HepG2 (cell line): Measurements from ENCODE around the gene ANP32D. TPM values are rescaled to one million over a fixed set of nuclear protein-coding genes. Genes with fewer than 3 reads are reported as not detected.

Source experiments
- ATAC-seq: fragments of 200-7000 bp; cut with Tn5 transposase; 3 replicates; pipeline ENCODE4 v1.9.1; 2020; ENCODE audit warnings: mild to moderate bottlenecking, moderate library complexity
- BruUV-seq: library from RNA; stranded (reverse); fragments of 400-500 nt; replicated peaks from 2 replicates; lab custom pipeline; 2021; lab: Mats Ljungman, UMichigan
- CTCF ChIA-PET: fragments of 300-600 bp; formaldehyde crosslinking; extraction: SDS; loops from one replicate; lab custom pipeline; 2021; ENCODE audit warnings: low total read pairs, inconsistent platforms, low intra/inter-chr PET ratio; lab: Yijun Ruan, JAX
- POLR2A ChIA-PET: fragments of 350-600 bp; sonication (Branson Sonifier 250); formaldehyde crosslinking; loops from one replicate; lab custom pipeline; 2020; ENCODE audit warnings: antibody characterized with exemption, inconsistent platforms; lab: Yijun Ruan, JAX
- DNase-seq: peaks from one replicate; pipeline ENCODE4 v3.0.0-alpha.2; 2015; ENCODE audit warnings: low spot score
- FAIRE-seq: peaks from 3 replicates; lab custom pipeline; 2011; peaks lifted over from hg19 to GRCh38; lab: Jason Lieb, UNC
- H2AFZ ChIP-seq: one replicate; pipeline ENCODE4 v1.6.1; 2011; ENCODE audit warnings: low read length, inconsistent platforms
- H3K27ac ChIP-seq: fragments of 300-600 bp; 3 replicates; pipeline ENCODE4 v1.8.0; 2011; ENCODE audit warnings: mixed run types, mild to moderate bottlenecking, mixed read lengths, low read length, inconsistent platforms; ENCODE audit not compliant: insufficient read depth; ENCODE audit errors: extremely low read length
- H3K27me3 ChIP-seq, 2 experiments: fragments of 200-600 bp in 1 of 2; 2 replicates in 1 of 2; 3 replicates in 1 of 2; pipeline versions ENCODE4 v1.6.0 to v1.8.0; 2011; ENCODE audit warnings: low read length in 2 of 2, mild to moderate bottlenecking in 2 of 2, moderate library complexity in 2 of 2, inconsistent platforms in 1 of 2; ENCODE audit not compliant: insufficient read depth in 2 of 2, control insufficient read depth in 1 of 2
- H3K36me3 ChIP-seq, 2 experiments: fragments of 200-600 bp in 1 of 2; replicated peaks in 1 of 2; 2 replicates in 1 of 2; 3 replicates in 1 of 2; pipeline versions ENCODE4 v1.5.1 to v1.8.0; 2011; ENCODE audit warnings: low read length in 2 of 2, inconsistent platforms in 1 of 2; ENCODE audit not compliant: insufficient read depth in 2 of 2, control insufficient read depth in 1 of 2
- H3K4me1 ChIP-seq: 2 replicates; pipeline ENCODE4 v1.5.1; 2012; ENCODE audit warnings: low read length, inconsistent platforms; ENCODE audit not compliant: insufficient read depth
- H3K4me2 ChIP-seq: 2 replicates; pipeline ENCODE4 v1.6.0; 2011; ENCODE audit warnings: low read depth, low read length, inconsistent platforms
- H3K4me3 ChIP-seq, 3 experiments: fragments of 200-600 bp in 1 of 3; sonication (generic), shearing (Covaris generic) in 1 of 3; replicated peaks in 1 of 3; 2 replicates each; pipeline ENCODE4 v1.5.1; 2011 to 2016; ENCODE audit warnings: low read length in 3 of 3, inconsistent platforms in 2 of 3, low read depth in 2 of 3, mild to moderate bottlenecking in 2 of 3, control low read depth in 1 of 3, mixed read lengths in 1 of 3; ENCODE audit not compliant: insufficient read depth in 1 of 3
- H3K79me2 ChIP-seq: one replicate; pipeline ENCODE4 v1.6.1; 2011; ENCODE audit warnings: low read length, inconsistent platforms; ENCODE audit not compliant: insufficient read depth
- H3K9ac ChIP-seq: 2 replicates; pipeline ENCODE4 v1.6.0; 2011; ENCODE audit warnings: mild to moderate bottlenecking, low read depth, low read length, inconsistent platforms; ENCODE audit not compliant: insufficient read depth
- H3K9me3 ChIP-seq: 2 replicates; pipeline ENCODE4 v1.5.1; 2012; ENCODE audit warnings: mild to moderate bottlenecking, low read length
- H4K20me1 ChIP-seq: 2 replicates; pipeline ENCODE4 v1.6.0; 2011; ENCODE audit warnings: inconsistent platforms, mild to moderate bottlenecking, low read length, moderate library complexity; ENCODE audit not compliant: insufficient read depth
- CBFB ChIP-seq: sonication (generic); formaldehyde crosslinking; IDR thresholded peaks from 2 replicates; pipeline ENCODE4 v1.4.0; 2020; ENCODE audit warnings: missing genetic modification reagents
- GTF2F1 ChIP-seq: fragments of 150-350 bp; IDR thresholded peaks from 2 replicates; pipeline ENCODE4 v1.6.1; 2014; ENCODE audit warnings: low read length
- IKZF4 ChIP-seq: sonication (generic); formaldehyde crosslinking; IDR thresholded peaks from 2 replicates; pipeline ENCODE4 v1.5.1; 2020; ENCODE audit warnings: borderline replicate concordance, mild to moderate bottlenecking, low read depth, missing genetic modification reagents; ENCODE audit errors: not compliant biosample characterization
- ISL2 ChIP-seq: sonication (generic); formaldehyde crosslinking; IDR thresholded peaks from 2 replicates; pipeline ENCODE4 v1.5.0; 2020; ENCODE audit warnings: missing genetic modification reagents
- MED1 ChIP-seq: sonication (generic); formaldehyde crosslinking; IDR thresholded peaks from 2 replicates; pipeline ENCODE4 v1.4.0; 2020; ENCODE audit warnings: missing genetic modification reagents
- RARG ChIP-seq: sonication (generic); formaldehyde crosslinking; IDR thresholded peaks from 2 replicates; pipeline ENCODE4 v1.4.0; 2020; ENCODE audit warnings: low read depth, mild to moderate bottlenecking, missing genetic modification reagents
- XBP1 ChIP-seq: sonication (generic); formaldehyde crosslinking; IDR thresholded peaks from 2 replicates; pipeline ENCODE4 v1.5.0; 2020; ENCODE audit warnings: missing genetic modification reagents
- YY1 ChIP-seq: IDR thresholded peaks from 2 replicates; pipeline ENCODE4 v1.6.1; 2011; ENCODE audit warnings: low read length, low read depth, moderate library complexity, mild to moderate bottlenecking; ENCODE audit not compliant: insufficient read depth, insufficient replicate concordance
- ZBTB1 ChIP-seq: sonication (generic); formaldehyde crosslinking; IDR thresholded peaks from 2 replicates; pipeline ENCODE4 v1.4.0; 2020; ENCODE audit warnings: missing genetic modification reagents, borderline replicate concordance
- ZBTB21 ChIP-seq: sonication (generic); formaldehyde crosslinking; IDR thresholded peaks from 2 replicates; pipeline ENCODE4 v1.4.0; 2020; ENCODE audit warnings: missing genetic modification reagents
- ZBTB42 ChIP-seq: sonication (generic); formaldehyde crosslinking; IDR thresholded peaks from 2 replicates; pipeline ENCODE4 v1.5.0; 2020; ENCODE audit warnings: mild to moderate bottlenecking, missing genetic modification reagents
- ZFY ChIP-seq: sonication (generic); formaldehyde crosslinking; IDR thresholded peaks from 2 replicates; pipeline ENCODE4 v1.4.0; 2020; ENCODE audit warnings: missing genetic modification reagents
- ZNF577 ChIP-seq: sonication (generic); formaldehyde crosslinking; IDR thresholded peaks from 2 replicates; pipeline ENCODE4 v1.4.0; 2020; ENCODE audit warnings: mild to moderate bottlenecking, low read depth, missing genetic modification reagents, borderline replicate concordance
- WGBS: methylation state at CpG from one replicate; pipeline ENCODE4 v1.1.6; 2017; ENCODE audit warnings: low lambda C conversion rate; 5-methylcytosine and 5-hydroxymethylcytosine counted together
- in situ Hi-C: cut with HindIII; loops from 2 replicates; pipeline ENCODE4 v1.10.0; 2017; ENCODE audit warnings: low pct_unique_long_range_greater_than_20kb; ENCODE audit not compliant: extremely low pct_ligation_motif_present
- intact Hi-C: fragments of 100-400 bp; cut with micrococcal nuclease; formaldehyde crosslinking; loops from one replicate; pipeline ENCODE4 v1.10.0; 2022; ENCODE audit not compliant: unreplicated experiment
- polyA plus RNA-seq, 8 experiments: library from polyadenylated mRNA; depleted of rRNA in 3 of 8; stranded (reverse) in 7 of 8; unstranded in 1 of 8; fragments of >200 nt; fragmentation: Illumina TruSeq in 4 of 8; extraction: Trizol in 4 of 8; gene quantifications; 2 replicates each; pipeline versions ENCODE4 v1.2.1 to v1.2.3, GENCODE V29; 2011 to 2016; ENCODE audit warnings: low read depth in 4 of 8, missing spikeins in 1 of 8, mixed read lengths in 1 of 8; ENCODE audit not compliant: insufficient read depth in 1 of 8
- total RNA-seq, 5 experiments: library from RNA; depleted of rRNA; stranded (reverse); fragments of >200 nt; fragmentation: Illumina TruSeq; extraction: Trizol; gene quantifications; 2 replicates each; pipeline ENCODE4 v1.2.3, GENCODE V29; 2016; ENCODE audit warnings: low read depth in 1 of 5
- TF ChIP-seq, protein P1 (sequence below): sonication (generic); formaldehyde crosslinking; IDR thresholded peaks from 2 replicates; pipeline ENCODE4 v1.4.0; 2020; ENCODE audit warnings: missing genetic modification reagents

ANP32D gene
- total and polyA plus RNA-seq, 2 of the 13 experiments (the other 11 are each of a cell fraction or from before 2014, with no cell fraction given) = not detected

DNA sequence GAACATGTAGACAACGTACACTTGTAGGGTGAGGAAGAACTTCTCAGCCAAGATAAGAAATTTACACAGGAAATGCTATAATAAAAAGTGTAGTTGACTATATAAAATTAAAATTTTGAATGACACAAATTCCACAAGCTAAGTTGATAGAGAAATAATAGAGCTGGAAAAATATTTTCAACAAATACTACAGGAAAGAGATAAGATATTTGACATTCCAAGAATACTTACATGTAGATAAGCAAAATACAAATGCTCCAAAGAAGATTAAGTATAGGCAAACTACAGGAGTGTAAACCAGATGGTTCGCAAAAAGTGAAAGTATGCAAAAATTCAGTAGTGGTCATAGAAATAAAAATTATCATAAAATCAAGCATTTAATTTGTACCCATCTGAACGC lies 49.2 kb upstream of the ANP32D start:
- TF ChIP-seq, protein P1, sequence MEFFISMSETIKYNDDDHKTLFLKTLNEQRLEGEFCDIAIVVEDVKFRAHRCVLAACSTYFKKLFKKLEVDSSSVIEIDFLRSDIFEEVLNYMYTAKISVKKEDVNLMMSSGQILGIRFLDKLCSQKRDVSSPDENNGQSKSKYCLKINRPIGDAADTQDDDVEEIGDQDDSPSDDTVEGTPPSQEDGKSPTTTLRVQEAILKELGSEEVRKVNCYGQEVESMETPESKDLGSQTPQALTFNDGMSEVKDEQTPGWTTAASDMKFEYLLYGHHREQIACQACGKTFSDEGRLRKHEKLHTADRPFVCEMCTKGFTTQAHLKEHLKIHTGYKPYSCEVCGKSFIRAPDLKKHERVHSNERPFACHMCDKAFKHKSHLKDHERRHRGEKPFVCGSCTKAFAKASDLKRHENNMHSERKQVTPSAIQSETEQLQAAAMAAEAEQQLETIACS (CRISPR knock-in tag) = no peak
- no peak for TF ChIP-seq RARG
- no peak for TF ChIP-seq CBFB (CRISPR knock-in tag)
- no peak for TF ChIP-seq XBP1
- no peak for TF ChIP-seq IKZF4
- TF ChIP-seq ISL2 (CRISPR knock-in tag) = no peak
- no peak for TF ChIP-seq GTF2F1
- no peak for TF ChIP-seq ZBTB42 (CRISPR knock-in tag)
- no peak for TF ChIP-seq ZNF577
- no peak for TF ChIP-seq YY1
- no peak for TF ChIP-seq ZBTB21 (CRISPR knock-in tag)
- no peak for TF ChIP-seq ZBTB1 (CRISPR knock-in tag)
- TF ChIP-seq MED1 (CRISPR knock-in tag) = no peak
- TF ChIP-seq ZFY = no peak
- Histone ChIP-seq H3K4me2 (no peak overlapping the region), H3K4me3 (no peak overlapping the region), H3K4me1 (no peaks in the 10 kb centered on the region), H2AFZ (no peak overlapping the region), H4K20me1 (no peaks in the 10 kb centered on the region), H3K9me3 (no peaks in the 10 kb centered on the region), H3K9ac (no peak overlapping the region), H3K27me3 (no peaks in the 10 kb centered on the region), H3K79me2 (no peaks in the 10 kb centered on the region), H3K27ac (no peak overlapping the region), H3K36me3 (no peaks in the 10 kb centered on the region)
- WGBS = 4% methylated on average over 3 of the region's 3 CpGs
- POLR2A ChIA-PET = no interaction called here
- intact Hi-C loops = no loop called here
- in situ Hi-C loops = no loop called here
- no TSS peak for BruUV-seq
- FAIRE-seq (no peak), ATAC-seq (no peak), DNase-seq (no peak)
- CTCF ChIA-PET = no interaction called here
